Heart left ventricle (tissue), 16 donors: Measurements from ENCODE around the gene HAND2. TPM values are rescaled to one million over a fixed set of nuclear protein-coding genes. Genes with fewer than 3 reads are reported as not detected.

Source experiments
- ATAC-seq, 4 donors: fragments of 200-7000 bp; cut with Tn5 transposase; one replicate each; pipeline ENCODE4 v1.9.1; 2020 to 2022; ENCODE audit warnings: moderate library complexity in 4 of 4, mild to moderate bottlenecking in 3 of 4, moderate number of reproducible peaks in 1 of 4
- DNase-seq, 5 donors: peaks; one replicate each; pipeline ENCODE4 v3.0.0-alpha.2; 2020
- H3K27ac ChIP-seq, 12 donors: fragments of 200-600 bp; sonication (generic) in 4 of 12; one replicate each; pipeline versions ENCODE4 v1.5.0 to v1.8.0; 2016 to 2022; ENCODE audit warnings: mild to moderate bottlenecking in 2 of 12
- H3K27me3 ChIP-seq, 9 donors: fragments of 200-600 bp; sonication (generic) in 2 of 9; one replicate each; pipeline versions ENCODE4 v1.5.1 to v1.8.0; 2016 to 2022; ENCODE audit warnings: mild to moderate bottlenecking in 3 of 9
- H3K36me3 ChIP-seq, 9 donors: fragments of 200-600 bp; sonication (generic) in 2 of 9; one replicate each; pipeline versions ENCODE4 v1.5.0 to v1.8.0; 2018 to 2022; ENCODE audit warnings: mild to moderate bottlenecking in 2 of 9
- H3K4me1 ChIP-seq, 12 donors: fragments of 200-600 bp; sonication (generic) in 4 of 12; one replicate each; pipeline versions ENCODE4 v1.5.0 to v1.8.0; 2016 to 2022; ENCODE audit warnings: mild to moderate bottlenecking in 3 of 12
- H3K4me3 ChIP-seq, 12 donors: fragments of 200-600 bp; sonication (generic) in 4 of 12; one replicate each; pipeline versions ENCODE4 v1.5.0 to v1.8.0; 2017 to 2022; ENCODE audit warnings: mild to moderate bottlenecking in 9 of 12, moderate library complexity in 4 of 12
- H3K9me3 ChIP-seq, 12 donors: fragments of 200-600 bp; sonication (generic) in 4 of 12; one replicate each; pipeline versions ENCODE4 v1.5.0 to v1.8.0; 2016 to 2022; ENCODE audit warnings: mild to moderate bottlenecking in 1 of 12
- POLR2A ChIP-seq, 2 donors: fragments of 450-650 bp; IDR thresholded peaks; one replicate each; pipeline ENCODE4 v1.6.1; 2017; ENCODE audit warnings: antibody characterized with exemption in 2 of 2, mild to moderate bottlenecking in 2 of 2, moderate library complexity in 2 of 2
- WGBS, 4 donors: extraction: QIAGEN DNeasy Blood & Tissue Kit in 2 of 4; methylation state at CpG; one replicate each; pipeline versions ENCODE4 v1.1.5 to v1.1.7; 2013 to 2018; 5-methylcytosine and 5-hydroxymethylcytosine counted together
- intact Hi-C, 10 donors: fragments of 100-400 bp; cut with DNase I; formaldehyde crosslinking; loops; one replicate each; pipeline versions ENCODE4 v1.11.1 to v1.14.2; 2022
- polyA plus RNA-seq, 2 donors: library from polyadenylated mRNA; stranded (reverse); fragments of 200-250 nt; gene quantifications; one replicate each; pipeline ENCODE4 v1.2.3, GENCODE V29; 2013
- total RNA-seq, 9 donors: library from RNA; depleted of rRNA in 2 of 9; stranded (reverse); fragments of >200 nt in 2 of 9; fragmentation: NEBNext Ultra II Directional in 3 of 9; extraction: Animal tissue kit (Norgen Biotek cat#: 25700) in 3 of 9; gene quantifications; one replicate each; pipeline versions ENCODE4 v1.1.0 to v1.2.4, GENCODE V29; 2016 to 2023
- TF ChIP-seq, protein P1 (sequence below), 12 donors: fragments of 200-600 bp; sonication (generic) in 4 of 12; IDR thresholded peaks; one replicate each; pipeline versions ENCODE4 v1.5.0 to v1.8.0; 2018 to 2022; ENCODE audit warnings: antibody characterized with exemption in 12 of 12, mild to moderate bottlenecking in 5 of 12
- donor health status: ischemic (EF 13 %, LVEDD 7.1; RV severe dilation, severe dysfunction).
- donor health status: healthy with polysubstance abuse.
- donor health status: DM: no; HTN: yes; CAD: no.
- donor health status: DM: no; HTN: no; CAD: no.
- donor health status: ischemic (EF 25% LVEDD 6.9; RV normal size, moderate dysfunction).
- donor health status: ischemic (EF 25% LVEDD 5.7; RV mildly dilated, moderate dysfunction).
- donor health status: healthy.
- donor health status: DM: yes; HTN: yes; CAD: no.
- donor health status: ischemic (EF 35%, LVEDD 5.7; RV mildly dilated, moderate dysfunction).
- donor health status: nonischemic (EF 11% LVEDD 7.7; RV severe dilation, severe dysfunction).
- donor health status: DM: yes; HTN: yes; CAD: no.
- donor health status: PGD.
- donor health status: ischemic (EF 29% LVEDD 5.4; RV normal size, mild dysfunction).
- donor health status: nonischemic (EF 23%, LVEDD 6.1; RV moderate dilation, normal function).

The HAND2 gene
- total and polyA plus RNA-seq, 11 donors, result 72.8 to 188 (median 126) TPM

DNA sequence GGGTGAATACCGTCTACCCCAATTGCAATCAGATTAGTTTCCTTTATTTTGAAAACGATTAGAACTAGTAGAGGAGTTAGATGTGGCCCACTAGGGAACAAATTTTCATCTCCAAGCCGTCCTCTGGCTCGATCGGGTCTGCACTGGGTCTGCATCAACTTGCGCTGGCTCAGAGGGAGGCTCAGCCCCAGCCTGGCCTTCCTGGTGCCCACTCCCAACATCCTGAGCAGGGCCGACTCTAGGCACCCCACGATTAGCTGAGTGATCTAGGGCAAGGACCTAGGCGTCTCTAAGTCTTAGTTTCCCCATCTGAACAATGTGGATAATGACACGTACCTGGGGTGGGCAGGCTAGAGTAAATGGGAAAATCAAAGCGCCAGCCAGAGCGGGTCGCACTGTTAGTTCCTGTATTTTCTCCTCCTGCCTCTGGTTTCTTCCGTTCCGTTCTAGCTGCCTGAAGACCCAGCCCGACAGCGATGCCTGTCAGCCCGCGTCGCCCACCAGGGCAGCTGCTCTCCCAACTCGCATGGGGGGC, 7.7 kb upstream of the HAND2 start:
- intact Hi-C loops, result loop anchor here in 5 of 10 donors (1.0 to 10.0 kb wide), 4 partner anchors 51 to 207 kb away; no protein-coding TSS in a partner anchor

GRCh38 chr4:173536808-173537429, 6.9 kb upstream of the HAND2 start:
- intact Hi-C loops, result loop anchor here in 4 of 10 donors (5.0 to 10.0 kb wide), 3 partner anchors 148 to 208 kb away; no protein-coding TSS in a partner anchor
- peaks cover 0 to 38% (median 13%) of the 10 kb centered on the region in 12 donors for H3K4me1 ChIP-seq
- no peaks in the 10 kb centered on the region for H3K9me3 ChIP-seq
- ATAC-seq (peak; percentile 17 to 32 (median 23)), DNase-seq (peak in 2 of 5 donors; percentile 43 to 48)
- peaks cover 0 to 4% (median 0%) of the 10 kb centered on the region in 9 donors for H3K36me3 ChIP-seq
- 44 to 52% (median 48%) methylated on average over 12 of the region's 12 CpGs for WGBS, 4 donors
- H3K4me3 ChIP-seq, result peak overlapping the region in 6 of 12 donors; percentile 46 to 85 (median 56)
- no peak for TF ChIP-seq POLR2A (IDR thresholded peaks at IDR 0.05)
- TF ChIP-seq, protein P1, sequence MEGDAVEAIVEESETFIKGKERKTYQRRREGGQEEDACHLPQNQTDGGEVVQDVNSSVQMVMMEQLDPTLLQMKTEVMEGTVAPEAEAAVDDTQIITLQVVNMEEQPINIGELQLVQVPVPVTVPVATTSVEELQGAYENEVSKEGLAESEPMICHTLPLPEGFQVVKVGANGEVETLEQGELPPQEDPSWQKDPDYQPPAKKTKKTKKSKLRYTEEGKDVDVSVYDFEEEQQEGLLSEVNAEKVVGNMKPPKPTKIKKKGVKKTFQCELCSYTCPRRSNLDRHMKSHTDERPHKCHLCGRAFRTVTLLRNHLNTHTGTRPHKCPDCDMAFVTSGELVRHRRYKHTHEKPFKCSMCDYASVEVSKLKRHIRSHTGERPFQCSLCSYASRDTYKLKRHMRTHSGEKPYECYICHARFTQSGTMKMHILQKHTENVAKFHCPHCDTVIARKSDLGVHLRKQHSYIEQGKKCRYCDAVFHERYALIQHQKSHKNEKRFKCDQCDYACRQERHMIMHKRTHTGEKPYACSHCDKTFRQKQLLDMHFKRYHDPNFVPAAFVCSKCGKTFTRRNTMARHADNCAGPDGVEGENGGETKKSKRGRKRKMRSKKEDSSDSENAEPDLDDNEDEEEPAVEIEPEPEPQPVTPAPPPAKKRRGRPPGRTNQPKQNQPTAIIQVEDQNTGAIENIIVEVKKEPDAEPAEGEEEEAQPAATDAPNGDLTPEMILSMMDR (IDR thresholded peaks at IDR 0.05), result peak in 6 of 12 donors; percentile 18 to 42 (median 34)
- peaks cover 0 to 93% (median 3%) of the 10 kb centered on the region in 9 donors for H3K27me3 ChIP-seq
- H3K27ac ChIP-seq, result peak overlapping the region; percentile 62 to 99 (median 92)

More for the DNA sequence above, 7.7 kb upstream of the HAND2 start:
- H3K4me1 ChIP-seq, result peaks cover 0 to 38% (median 13%) of the 10 kb centered on the region in 12 donors
- H3K36me3 ChIP-seq, result peaks cover 0 to 4% (median 0%) of the 10 kb centered on the region in 9 donors
- DNase-seq, result peak in 2 of 5 donors; percentile 30 to 32
- TF ChIP-seq POLR2A (IDR thresholded peaks at IDR 0.05), result no peak
- TF ChIP-seq, protein P1 (IDR thresholded peaks at IDR 0.05), result no peak
- peak overlapping the region; percentile 25 to 85 (median 54) for H3K4me3 ChIP-seq
- peak in 3 of 4 donors; percentile 19 to 32 (median 20) for ATAC-seq
- H3K9me3 ChIP-seq, result no peaks in the 10 kb centered on the region
- H3K27me3 ChIP-seq, result peaks cover 0 to 89% (median 3%) of the 10 kb centered on the region in 9 donors
- 11 to 27% (median 16%) methylated on average over 11 to 21 of the region's 21 CpGs for WGBS, 4 donors
- H3K27ac ChIP-seq, result peak overlapping the region; percentile 72 to 99 (median 92)

GRCh38 chr4:173535957-173536356, 5.9 kb upstream of the HAND2 start:
- DNase-seq (no peak), ATAC-seq (no peak)
- 36 to 54% (median 45%) methylated on average over 5 of the region's 5 CpGs for WGBS, 4 donors
- intact Hi-C loops, result loop anchor here in 4 of 10 donors (5.0 to 10.0 kb wide), 3 partner anchors 149 to 209 kb away; no protein-coding TSS in a partner anchor
- TF ChIP-seq, protein P1 (IDR thresholded peaks at IDR 0.05), result no peak
- no peak for TF ChIP-seq POLR2A (IDR thresholded peaks at IDR 0.05)
- H3K9me3 ChIP-seq, result no peaks in the 10 kb centered on the region
- peak overlapping the region; percentile 47 to 99 (median 94) for H3K27ac ChIP-seq
- peaks cover 0 to 96% (median 5%) of the 10 kb centered on the region in 9 donors for H3K27me3 ChIP-seq
- H3K4me3 ChIP-seq, result peak overlapping the region in 8 of 12 donors; percentile 14 to 95 (median 86)
- peaks cover 0 to 38% (median 13%) of the 10 kb centered on the region in 12 donors for H3K4me1 ChIP-seq
- peaks cover 0 to 4% (median 0%) of the 10 kb centered on the region in 9 donors for H3K36me3 ChIP-seq
